ENCODE measurements around the gene DENND10. TPM values are rescaled to one million over a fixed set of nuclear protein-coding genes. Genes with fewer than 3 reads are reported as not detected.

The DENND10 gene
- total and polyA plus RNA-seq, 2 donors (not counting 3 experiments of a cell fraction or from before 2014, with no cell fraction given): 39.1 to 50.1 TPM

GRCh38 chr10:119079599-119080520, 24.1 kb upstream of the DENND10 start:
- TSS peak; percentile 31 for BruUV-seq (replicated peaks)

More at GRCh38 chr10:119079599-119080520, 24.1 kb upstream of the DENND10 start:
- Histone ChIP-seq H4K20me1 (replicated peaks; ENCODE audit: control insufficient read depth, extremely low read depth, insufficient read depth, low read length) (peaks cover 18% of the 10 kb centered on the region), H3K27ac (ENCODE audit: insufficient read depth, low read depth, low read length) (peak overlapping the region; percentile 94), H3K9me3 (replicated peaks; ENCODE audit: control insufficient read depth, insufficient read depth, low read length) (no peaks in the 10 kb centered on the region), H3K4me2 (ENCODE audit: insufficient read depth, low read length) (peak overlapping the region; percentile 100), H3K9me1 (replicated peaks; ENCODE audit: control insufficient read depth, extremely low read depth, insufficient read depth, low read length) (no peaks in the 10 kb centered on the region), H3K79me2 (ENCODE audit: control insufficient read depth, insufficient read depth, low read length) (peaks cover 56% of the 10 kb centered on the region), H2AFZ (ENCODE audit: low read depth, low read length) (no peak overlapping the region), H3K4me3 (replicated peaks in 1 of 3; ENCODE audit: insufficient read depth in 1 of 3, low read depth in 1 of 3, low read length in 3 of 3) (peak overlapping the region; percentile 80 to 97 (median 97)), H3K36me3 (ENCODE audit: control insufficient read depth in 2 of 2, extremely low read depth in 1 of 2, insufficient read depth in 2 of 2, low read length in 2 of 2) (peaks cover 0 to 2% of the 10 kb centered on the region in 2 experiments), H3K27me3 (ENCODE audit: control insufficient read depth in 2 of 2, insufficient read depth in 2 of 2, low read length in 2 of 2) (no peaks in the 10 kb centered on the region), H3K9ac (replicated peaks; ENCODE audit: extremely low read depth, insufficient read depth, low read length) (peak overlapping the region; percentile 99), H3K4me1 (ENCODE audit: control insufficient read depth, extremely low read depth, insufficient read depth, low read length) (peaks cover 19% of the 10 kb centered on the region)
- CTCF ChIA-PET: interaction anchor here (1.2 kb wide), 1 partner anchor 463 kb away, joined by 3 read pairs; the partner anchor contains the start of gene RGS10
- dilution Hi-C loops (cut with MboI; ENCODE audit: extremely low pct_ligation_motif_present, low sequenced_read_pairs): no loop called here
- DNase-seq (ENCODE audit: low read depth, low spot score): peak; percentile 79
- intact Hi-C loops (cut with micrococcal nuclease): loop anchor here (1.0 to 5.0 kb wide), 7 partner anchors 24 to 792 kb away; partner anchors contain the start of genes BAG3, DENND10, MCMBP and PRDX3
- TF ChIP-seq CTCF (IDR thresholded peaks at IDR 0.05; ENCODE audit: extremely low read depth in 1 of 2, insufficient read depth in 1 of 2, low read depth in 1 of 2, low read length in 2 of 2) (no peak), POLR2A (IDR thresholded peaks at IDR 0.05; ENCODE audit: low read depth, low read length) (no peak), GATA2 (IDR thresholded peaks at IDR 0.05; ENCODE audit: insufficient read depth, insufficient read length, low read depth, low read length) (no peak), POLR2AphosphoS5 (IDR thresholded peaks at IDR 0.05; ENCODE audit: insufficient read depth, low read depth, low read length) (no peak), EZH2 (IDR thresholded peaks at IDR 0.05; ENCODE audit: borderline replicate concordance, low read depth, low read length, severe bottlenecking) (no peak), MYC (IDR thresholded peaks at IDR 0.05; ENCODE audit: low read depth, low read length) (no peak), JUN (IDR thresholded peaks at IDR 0.05; ENCODE audit: borderline replicate concordance, insufficient read depth, insufficient read length, low read depth) (no peak), FOS (IDR thresholded peaks at IDR 0.05; ENCODE audit: borderline replicate concordance, insufficient read depth, low read length) (no peak), MAX (IDR thresholded peaks at IDR 0.05; ENCODE audit: insufficient read depth, insufficient read length) (no peak)
- peak; percentile 24 for FAIRE-seq
- POLR2A ChIA-PET: interaction anchor here (0.7 kb wide), 1 partner anchor 49 kb away, joined by 3 read pairs; no protein-coding TSS in a partner anchor
